NCI-H146 treated with DMSO at 0.1 percent for 48 hours (cell line): ENCODE measurements around the gene KCNA10.
"Not testable (repeated sequence)": the region's sequence is repeated elsewhere in the genome, so short reads cannot be mapped to it uniquely, and the experiment has no call there.

Experiments used
- DNase-seq: peaks from one replicate; lab custom pipeline; 2025; ENCODE audit not compliant: unreplicated experiment; lab: John Stamatoyannopoulos, UW

KCNA10 gene

GRCh38 chr1:110535985-110536384, 17.0 kb upstream of the KCNA10 start:
- DNase-seq, result no peak

- peak; percentile 19 for DNase-seq
Measured at GRCh38 chr1:110533230-110533629, 14.3 kb upstream of the KCNA10 start.

GRCh38 chr1:110529011-110529410, 10.0 kb upstream of the KCNA10 start:
- DNase-seq, result no peak

- DNase-seq, result no peak
Measured at GRCh38 chr1:110526201-110526780, 7.3 kb upstream of the KCNA10 start.

GRCh38 chr1:110525249-110525595, 6.2 kb upstream of the KCNA10 start:
- DNase-seq, result no peak

- DNase-seq, result peak; percentile 61
Measured at GRCh38 chr1:110524311-110525248, 5.6 kb upstream of the KCNA10 start.

- no peak for DNase-seq
Measured at GRCh38 chr1:110523011-110523410, 4.0 kb upstream of the KCNA10 start.

GRCh38 chr1:110522560-110522959, 3.6 kb upstream of the KCNA10 start:
- DNase-seq, result no peak

GRCh38 chr1:110520827-110521226, 1.9 kb upstream of the KCNA10 start:
- no peak for DNase-seq

- no peak for DNase-seq
Measured at GRCh38 chr1:110515891-110516290, 3.1 kb downstream of the KCNA10 start.

- no peak for DNase-seq
Measured at GRCh38 chr1:110515041-110515440, 3.9 kb downstream of the KCNA10 start.

GRCh38 chr1:110513511-110513910, 5.5 kb downstream of the KCNA10 start:
- peak; percentile 43 for DNase-seq

- DNase-seq, result no peak
Measured at GRCh38 chr1:110511436-110511835, 7.5 kb downstream of the KCNA10 start.

GRCh38 chr1:110510921-110511320, 8.1 kb downstream of the KCNA10 start:
- not testable (repeated sequence) for DNase-seq

- no peak for DNase-seq
Measured at GRCh38 chr1:110509655-110510054, 9.3 kb downstream of the KCNA10 start.

GRCh38 chr1:110508028-110508940, 10.7 kb downstream of the KCNA10 start:
- DNase-seq, result no peak

- DNase-seq, result no peak
Measured at GRCh38 chr1:110506541-110506940, 12.4 kb downstream of the KCNA10 start.

- no peak for DNase-seq
Measured at GRCh38 chr1:110505596-110505995, 13.4 kb downstream of the KCNA10 start.

- no peak for DNase-seq
Measured at GRCh38 chr1:110504226-110504625, 14.7 kb downstream of the KCNA10 start.

GRCh38 chr1:110503471-110503870, 15.5 kb downstream of the KCNA10 start:
- DNase-seq, result no peak

- no peak for DNase-seq
Measured at GRCh38 chr1:110502402-110503151, 16.4 kb downstream of the KCNA10 start.
